ENCODE data around the gene MAPK9.

The MAPK9 gene

DNA sequence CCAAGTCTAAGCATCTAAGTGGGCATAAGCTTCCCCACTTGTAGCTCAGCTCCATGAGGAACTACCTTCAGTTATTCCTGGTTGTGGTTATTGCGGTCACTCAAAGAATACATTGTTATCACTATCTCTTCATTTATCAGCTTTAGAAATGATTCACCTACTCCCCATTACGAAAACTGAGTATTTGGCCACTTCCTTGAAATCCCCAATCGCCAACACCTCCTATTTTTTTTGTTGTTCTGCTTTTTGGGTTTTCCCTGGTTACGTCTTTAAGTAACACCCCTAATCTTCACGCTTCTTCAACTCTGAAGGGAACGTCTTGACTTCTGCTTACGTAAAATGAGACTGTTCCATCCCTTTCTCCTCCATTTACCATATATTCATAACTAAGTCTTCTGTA, 20.7 kb downstream of the MAPK9 start:
- TF ChIP-seq, protein P1, sequence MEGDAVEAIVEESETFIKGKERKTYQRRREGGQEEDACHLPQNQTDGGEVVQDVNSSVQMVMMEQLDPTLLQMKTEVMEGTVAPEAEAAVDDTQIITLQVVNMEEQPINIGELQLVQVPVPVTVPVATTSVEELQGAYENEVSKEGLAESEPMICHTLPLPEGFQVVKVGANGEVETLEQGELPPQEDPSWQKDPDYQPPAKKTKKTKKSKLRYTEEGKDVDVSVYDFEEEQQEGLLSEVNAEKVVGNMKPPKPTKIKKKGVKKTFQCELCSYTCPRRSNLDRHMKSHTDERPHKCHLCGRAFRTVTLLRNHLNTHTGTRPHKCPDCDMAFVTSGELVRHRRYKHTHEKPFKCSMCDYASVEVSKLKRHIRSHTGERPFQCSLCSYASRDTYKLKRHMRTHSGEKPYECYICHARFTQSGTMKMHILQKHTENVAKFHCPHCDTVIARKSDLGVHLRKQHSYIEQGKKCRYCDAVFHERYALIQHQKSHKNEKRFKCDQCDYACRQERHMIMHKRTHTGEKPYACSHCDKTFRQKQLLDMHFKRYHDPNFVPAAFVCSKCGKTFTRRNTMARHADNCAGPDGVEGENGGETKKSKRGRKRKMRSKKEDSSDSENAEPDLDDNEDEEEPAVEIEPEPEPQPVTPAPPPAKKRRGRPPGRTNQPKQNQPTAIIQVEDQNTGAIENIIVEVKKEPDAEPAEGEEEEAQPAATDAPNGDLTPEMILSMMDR (conservative IDR thresholded peaks at IDR 0.05; ENCODE audit: low read depth, low read length), result no peak

DNA sequence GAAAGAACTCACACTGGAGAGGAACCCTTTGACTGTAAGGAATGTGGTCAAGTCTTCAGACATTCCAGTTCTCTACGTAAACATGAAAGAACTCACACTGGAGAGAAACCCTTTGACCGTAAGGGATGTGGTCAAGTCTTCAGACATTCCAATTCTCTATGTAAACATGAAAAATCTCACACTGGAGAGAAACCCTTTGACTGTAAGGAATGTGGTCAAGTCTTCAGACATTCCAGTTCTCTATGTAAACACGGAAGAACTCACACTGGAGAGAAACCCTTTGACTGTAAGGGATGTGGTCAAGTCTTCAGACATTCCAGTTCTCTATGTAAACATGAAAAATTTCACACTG, 32.6 kb downstream of the MAPK9 start:
- H3K4me3 ChIP-seq (ENCODE audit: low read length), result no peak overlapping the region
- TF ChIP-seq, protein P1 (conservative IDR thresholded peaks at IDR 0.05; ENCODE audit: low read depth, low read length), result no peak
- DNase-seq (ENCODE audit: low read depth), result no peak

More for the DNA sequence above, 20.7 kb downstream of the MAPK9 start:
- no peak overlapping the region for H3K4me3 ChIP-seq (ENCODE audit: low read length)
- DNase-seq (ENCODE audit: low read depth), result no peak

DNA sequence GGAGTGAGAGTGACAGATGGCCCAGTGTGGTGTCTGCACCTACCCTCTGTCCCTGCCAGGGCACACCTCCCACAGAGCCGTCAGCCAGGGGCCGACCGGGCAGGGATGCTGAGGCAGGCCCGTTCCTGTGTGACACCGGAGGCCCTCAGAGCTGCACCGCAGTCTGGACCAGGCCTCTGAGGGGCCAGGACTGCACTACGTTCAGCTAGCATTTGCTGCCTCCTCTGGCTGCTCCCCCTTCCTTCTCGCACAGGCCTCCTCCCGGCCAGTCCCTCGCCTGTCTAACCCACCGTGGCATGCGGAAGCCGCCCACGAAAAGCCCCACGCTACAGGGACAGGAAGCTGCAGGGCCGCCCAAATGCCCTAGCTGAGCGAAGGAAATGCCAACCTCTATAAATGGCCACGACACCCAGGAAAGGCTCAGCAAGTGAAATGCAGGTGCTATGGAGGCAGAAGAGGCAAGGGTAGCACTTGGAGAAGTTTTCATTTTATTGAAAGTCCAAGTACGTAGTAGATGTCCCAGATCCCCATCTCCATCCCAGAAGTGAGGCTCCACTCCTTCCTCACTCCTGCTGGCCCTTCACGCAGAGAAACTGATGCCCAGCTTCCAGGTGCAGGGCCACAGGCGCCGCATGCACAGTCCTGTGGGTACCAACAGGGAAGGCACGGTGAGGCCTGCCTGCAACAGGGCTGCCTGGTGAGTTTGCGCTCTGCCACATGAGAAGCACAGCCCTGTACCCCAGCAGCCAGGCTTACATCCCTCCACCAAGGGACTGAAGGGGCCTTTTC, 38.7 kb downstream of the MAPK9 start:
- no peak overlapping the region for H3K4me3 ChIP-seq (ENCODE audit: low read length)
- no peak for DNase-seq (ENCODE audit: low read depth)
- TF ChIP-seq, protein P1 (conservative IDR thresholded peaks at IDR 0.05; ENCODE audit: low read depth, low read length), result no peak

DNA sequence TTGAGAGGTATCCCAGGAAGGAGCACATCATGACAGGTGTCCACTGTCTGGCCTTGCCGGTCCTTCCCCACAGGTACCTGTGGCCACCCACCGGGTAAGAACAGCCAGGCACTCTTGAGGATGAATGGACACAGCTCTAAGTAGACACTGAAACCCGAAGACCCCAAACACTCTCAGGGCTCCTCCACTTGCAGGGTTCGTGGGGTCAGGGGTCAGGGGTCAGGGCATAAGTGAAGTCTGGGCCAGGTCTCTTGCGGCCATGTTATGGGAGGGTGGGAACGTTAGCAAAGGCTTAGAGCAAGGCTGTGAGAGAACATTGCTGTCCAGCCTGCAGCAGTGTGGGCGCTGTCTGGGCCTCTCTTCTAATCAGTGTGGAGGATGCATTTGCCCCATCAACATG, 40.0 kb downstream of the MAPK9 start:
- no peak overlapping the region for H3K4me3 ChIP-seq (ENCODE audit: low read length)
- DNase-seq (ENCODE audit: low read depth), result no peak
- TF ChIP-seq, protein P1 (conservative IDR thresholded peaks at IDR 0.05; ENCODE audit: low read depth, low read length), result no peak

DNA sequence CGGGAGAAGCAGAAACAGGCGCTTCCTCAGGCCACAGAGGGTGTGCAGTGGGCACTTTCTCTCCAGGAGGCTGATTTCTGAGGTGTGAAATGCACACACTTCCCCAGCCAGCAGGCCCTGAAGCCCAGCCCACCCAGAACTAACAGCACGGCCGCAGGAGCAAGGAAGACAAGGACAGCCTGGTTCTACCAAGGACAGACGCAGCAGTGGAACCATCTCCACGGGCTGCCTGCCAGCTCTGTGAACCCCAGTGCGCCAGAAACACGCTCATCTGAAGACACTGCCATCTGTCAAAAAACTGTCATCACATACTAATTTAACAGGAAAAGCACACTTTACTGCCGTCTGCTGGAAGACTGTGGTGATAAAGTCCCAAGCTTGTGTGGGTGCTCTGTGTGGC, 40.7 kb downstream of the MAPK9 start:
- no peak for DNase-seq (ENCODE audit: low read depth)
- TF ChIP-seq, protein P1 (conservative IDR thresholded peaks at IDR 0.05; ENCODE audit: low read depth, low read length), result no peak
- H3K4me3 ChIP-seq (ENCODE audit: low read length), result no peak overlapping the region

DNA sequence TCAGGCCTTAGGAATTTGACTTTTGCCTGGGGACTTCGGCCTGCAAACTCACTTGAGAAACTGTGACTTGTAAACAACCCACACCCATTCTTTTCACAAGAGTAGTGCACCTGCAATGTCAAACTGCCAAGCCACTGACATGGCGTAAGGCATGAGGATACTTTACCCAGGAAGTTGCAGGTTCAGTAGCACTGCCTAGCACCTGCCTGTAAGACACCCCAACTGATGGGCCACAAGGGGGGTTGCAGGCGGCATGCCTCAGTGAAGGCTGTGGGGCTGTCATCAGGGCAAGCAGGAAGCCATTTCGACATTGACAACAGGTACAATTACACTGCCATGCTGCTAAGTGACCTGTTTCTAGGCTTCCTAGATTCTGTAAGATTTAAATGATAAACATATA, 41.6 kb downstream of the MAPK9 start:
- DNase-seq (ENCODE audit: low read depth), result no peak
- H3K4me3 ChIP-seq (ENCODE audit: low read length), result no peak overlapping the region
- TF ChIP-seq, protein P1 (conservative IDR thresholded peaks at IDR 0.05; ENCODE audit: low read depth, low read length), result no peak

DNA sequence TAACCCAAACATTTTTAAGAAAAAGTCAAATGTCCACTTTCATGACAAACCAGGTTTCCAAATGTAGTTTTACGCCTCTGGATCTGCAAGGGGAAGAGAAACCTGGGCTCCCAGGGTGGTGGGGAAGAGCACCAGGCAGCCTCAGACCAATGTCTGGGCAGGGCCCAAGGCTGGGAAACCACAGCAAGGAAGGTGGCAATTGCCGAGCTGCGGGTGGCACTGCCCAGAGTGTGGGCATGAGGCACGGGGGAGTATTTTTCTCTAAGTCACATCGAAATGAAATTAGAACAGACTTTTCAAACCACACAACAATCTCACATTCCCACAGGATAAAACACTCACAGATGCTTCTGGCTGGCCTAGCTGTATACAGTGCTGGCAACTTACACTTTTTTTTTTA, 50.3 kb downstream of the MAPK9 start:
- no peak for DNase-seq (ENCODE audit: low read depth)
- no peak overlapping the region for H3K4me3 ChIP-seq (ENCODE audit: low read length)
- TF ChIP-seq, protein P1 (conservative IDR thresholded peaks at IDR 0.05; ENCODE audit: low read depth, low read length), result no peak
